NAMALWA (cell line): ENCODE measurements around the gene CACNA1F.
A peak's percentile ranks its signal among the peaks of the same experiment; 100 is the strongest.

Experiments used
- DNase-seq: peaks from one replicate; pipeline ENCODE4 v3.0.0-alpha.2; 2015; ENCODE audit warnings: low spot score

CACNA1F gene

GRCh38 chrX:49230500-49231232 is 2.5 kb downstream of the CACNA1F start:
- peak; percentile 63 for DNase-seq

GRCh38 chrX:49228185-49228584 is 5.0 kb downstream of the CACNA1F start:
- DNase-seq: no peak

- DNase-seq: no peak
Measured at GRCh38 chrX:49227726-49228125, 5.4 kb downstream of the CACNA1F start.

- no peak for DNase-seq
Measured at GRCh38 chrX:49226946-49227345, 6.2 kb downstream of the CACNA1F start.

- DNase-seq: no peak
Measured at GRCh38 chrX:49225858-49226257, 7.3 kb downstream of the CACNA1F start.

- peak; percentile 22 for DNase-seq
Measured at GRCh38 chrX:49221868-49222267, 11.3 kb downstream of the CACNA1F start.

- DNase-seq: no peak
Measured at GRCh38 chrX:49220100-49220499, 13.0 kb downstream of the CACNA1F start.

- DNase-seq: no peak
Measured at GRCh38 chrX:49214996-49215526, 18.1 kb downstream of the CACNA1F start.

- no peak for DNase-seq
Measured at GRCh38 chrX:49214416-49214815, 18.7 kb downstream of the CACNA1F start.

GRCh38 chrX:49212861-49213260 is 20.3 kb downstream of the CACNA1F start:
- DNase-seq: no peak

GRCh38 chrX:49212209-49212608 is 20.9 kb downstream of the CACNA1F start:
- DNase-seq: no peak

- no peak for DNase-seq
Measured at GRCh38 chrX:49211074-49211473, 22.1 kb downstream of the CACNA1F start.

GRCh38 chrX:49210406-49210805 is 22.7 kb downstream of the CACNA1F start:
- DNase-seq: no peak

GRCh38 chrX:49209434-49210251 is 23.5 kb downstream of the CACNA1F start:
- no peak for DNase-seq

GRCh38 chrX:49208399-49208798 is 24.7 kb downstream of the CACNA1F start:
- DNase-seq: no peak

- DNase-seq: no peak
Measured at GRCh38 chrX:49206543-49206942, 26.6 kb downstream of the CACNA1F start.

- DNase-seq: no peak
Measured at GRCh38 chrX:49205443-49205842, 27.7 kb downstream of the CACNA1F start.

GRCh38 chrX:49204709-49205108 is 28.4 kb downstream of the CACNA1F start:
- DNase-seq: no peak

- no peak for DNase-seq
Measured at GRCh38 chrX:49204017-49204416, 29.1 kb downstream of the CACNA1F start.

- no peak for DNase-seq
Measured at GRCh38 chrX:49203536-49203935, 29.6 kb downstream of the CACNA1F start.

GRCh38 chrX:49202022-49202421 is 31.1 kb downstream of the CACNA1F start:
- DNase-seq: no peak

- peak; percentile 81 for DNase-seq
Measured at GRCh38 chrX:49199906-49200771, 33.0 kb downstream of the CACNA1F start, which contains the start of gene SYP. TSS of gene SYP (minus strand) at chrX:49200193. CDS start at chrX:49200186, 7 bp downstream.
